NOMO-1 treated with dmso at 0.1 percent for 144 hours (cell line): ENCODE data around the gene CYB561.
A peak's percentile ranks its signal among the peaks of the same experiment; 100 is the strongest.

Experiments
- DNase-seq: peaks from one replicate; lab custom pipeline; 2025; ENCODE audit not compliant: unreplicated experiment; lab: John Stamatoyannopoulos, UW

Gene CYB561

GRCh38 chr17:63445954-63446752, at the start of gene CYB561:
TSS of gene CYB561 (minus strand) at chr17:63446306. CDS start at chr17:63437547, 8,759 bp downstream.
- peak; percentile 28 for DNase-seq

GRCh38 chr17:63495491-63495890, 49.4 kb upstream of the CYB561 start:
- no peak for DNase-seq

GRCh38 chr17:63494300-63494928, 48.3 kb upstream of the CYB561 start:
- no peak for DNase-seq

GRCh38 chr17:63493411-63493810, 47.3 kb upstream of the CYB561 start:
- DNase-seq = no peak

- DNase-seq = no peak
These were observed 46.8 kb upstream of the CYB561 start for GRCh38 chr17:63492940-63493339.

GRCh38 chr17:63491977-63492618, 46.0 kb upstream of the CYB561 start:
- no peak for DNase-seq

- no peak for DNase-seq
These were observed 45.3 kb upstream of the CYB561 start for GRCh38 chr17:63491413-63491812.

- no peak for DNase-seq
These were observed 44.8 kb upstream of the CYB561 start for GRCh38 chr17:63490858-63491400.

- no peak for DNase-seq
These were observed 44.2 kb upstream of the CYB561 start for GRCh38 chr17:63490329-63490728.

GRCh38 chr17:63489291-63489690, 43.2 kb upstream of the CYB561 start:
- DNase-seq = no peak

- DNase-seq = no peak
These were observed 42.7 kb upstream of the CYB561 start for GRCh38 chr17:63488851-63489250.

GRCh38 chr17:63487014-63487339, 40.9 kb upstream of the CYB561 start:
- DNase-seq = no peak

- DNase-seq = no peak
These were observed 40.4 kb upstream of the CYB561 start for GRCh38 chr17:63486317-63487013.

GRCh38 chr17:63483655-63484575, 37.8 kb upstream of the CYB561 start:
- DNase-seq = no peak

- DNase-seq = no peak
These were observed 36.9 kb upstream of the CYB561 start for GRCh38 chr17:63483038-63483437.

- no peak for DNase-seq
These were observed 36.4 kb upstream of the CYB561 start for GRCh38 chr17:63482509-63482908.

GRCh38 chr17:63481488-63481870, 35.4 kb upstream of the CYB561 start:
- no peak for DNase-seq

- no peak for DNase-seq
These were observed 34.9 kb upstream of the CYB561 start for GRCh38 chr17:63480826-63481487.

- no peak for DNase-seq
These were observed 34.2 kb upstream of the CYB561 start for GRCh38 chr17:63480192-63480784.
